Measurements from ENCODE around the gene TSC22D3. TPM values are rescaled to one million over a fixed set of nuclear protein-coding genes. Genes with fewer than 3 reads are reported as not detected.

The TSC22D3 gene
- polyA plus RNA-seq, 3 donors from 2014 or later = 496 to 775 (median 681) TPM

GRCh38 chrX:107718156-107718621 is 57.4 kb downstream of the TSC22D3 start:
- Mint-ChIP-seq H3K9me3 (no peaks in the 10 kb centered on the region), H3K27me3 (ENCODE audit: low read depth in 3 of 3) (peaks cover 36 to 61% (median 42%) of the 10 kb centered on the region in 3 donors), H3K4me1 (peaks cover 36 to 38% of the 10 kb centered on the region in 2 donors), H3K36me3 (peaks cover 4 to 19% (median 12%) of the 10 kb centered on the region in 3 donors), H3K27ac (peak overlapping the region; percentile 96 to 99 (median 98)), H3K4me3 (peak overlapping the region; percentile 91 to 97 (median 94))
- DNase-seq = peak; percentile 69 to 76 (median 75)

- Mint-ChIP-seq H3K9me3 (no peaks in the 10 kb centered on the region), H3K4me1 (peaks cover 47 to 49% of the 10 kb centered on the region in 2 donors), H3K4me3 (peak overlapping the region; percentile 91 to 97 (median 94)), H3K36me3 (peaks cover 4 to 19% (median 12%) of the 10 kb centered on the region in 3 donors), H3K27ac (peak overlapping the region; percentile 96 to 99 (median 98)), H3K27me3 (ENCODE audit: low read depth in 3 of 3) (peaks cover 43 to 70% (median 47%) of the 10 kb centered on the region in 3 donors)
- DNase-seq = peak; percentile 90 to 94 (median 91)
Measured at GRCh38 chrX:107716816-107717700, 58.5 kb downstream of the TSC22D3 start.

GRCh38 chrX:107716118-107716684 is 59.4 kb downstream of the TSC22D3 start:
- Mint-ChIP-seq H3K4me3 (peak overlapping the region; percentile 91 to 97 (median 94)), H3K27ac (peak overlapping the region; percentile 96 to 100 (median 99)), H3K27me3 (ENCODE audit: low read depth in 3 of 3) (peaks cover 47 to 71% (median 51%) of the 10 kb centered on the region in 3 donors), H3K9me3 (no peaks in the 10 kb centered on the region), H3K4me1 (peaks cover 55 to 57% of the 10 kb centered on the region in 2 donors), H3K36me3 (peaks cover 4 to 19% (median 12%) of the 10 kb centered on the region in 3 donors)
- peak; percentile 40 to 56 (median 50) for DNase-seq

DNA sequence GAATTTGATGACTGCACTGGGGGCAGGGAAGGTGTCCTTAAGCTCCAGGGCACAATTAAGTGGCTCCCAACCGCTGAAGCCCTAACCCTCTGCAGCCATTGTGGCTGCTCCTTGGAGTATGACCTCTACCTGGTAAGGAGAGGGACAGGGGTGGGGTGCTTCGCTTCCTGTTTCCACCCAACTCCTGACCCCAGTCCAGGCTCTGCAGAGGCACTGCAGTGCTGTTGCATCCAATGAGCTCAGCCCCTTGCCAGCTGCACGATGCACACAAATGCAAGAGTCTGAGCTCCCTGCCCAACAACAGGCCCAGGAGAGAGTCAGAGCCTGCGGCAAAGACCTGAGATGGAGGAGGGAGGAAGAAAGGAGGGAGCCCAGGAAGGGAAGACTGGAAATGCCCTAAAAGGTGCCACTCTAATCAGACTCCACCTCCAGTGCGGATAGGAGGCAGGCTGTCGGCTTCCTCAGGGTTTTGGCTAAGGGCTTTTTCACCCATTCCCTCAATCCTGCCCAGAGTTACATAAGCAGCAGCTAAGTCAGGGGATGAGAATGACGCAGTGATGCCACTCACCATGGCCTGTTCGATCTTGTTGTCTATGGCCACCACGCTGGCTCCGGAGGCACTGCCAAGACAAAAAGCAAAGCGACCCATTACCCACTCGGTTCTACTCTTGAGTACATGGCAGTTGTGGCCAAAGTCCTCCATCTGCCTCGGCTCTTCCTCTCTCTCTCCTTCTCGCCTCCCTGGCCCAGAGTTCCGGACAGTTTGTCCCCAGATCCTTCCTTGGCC is 60.1 kb downstream of the TSC22D3 start:
- Mint-ChIP-seq H3K4me1 (peaks cover 62 to 63% of the 10 kb centered on the region in 2 donors), H3K36me3 (peaks cover 4 to 19% (median 12%) of the 10 kb centered on the region in 3 donors), H3K4me3 (peak overlapping the region; percentile 91 to 97 (median 94)), H3K27ac (peak overlapping the region; percentile 96 to 100 (median 98)), H3K27me3 (ENCODE audit: low read depth in 3 of 3) (peaks cover 51 to 76% (median 51%) of the 10 kb centered on the region in 3 donors), H3K9me3 (no peaks in the 10 kb centered on the region)
- DNase-seq = peak; percentile 20 to 37 (median 34)

DNA sequence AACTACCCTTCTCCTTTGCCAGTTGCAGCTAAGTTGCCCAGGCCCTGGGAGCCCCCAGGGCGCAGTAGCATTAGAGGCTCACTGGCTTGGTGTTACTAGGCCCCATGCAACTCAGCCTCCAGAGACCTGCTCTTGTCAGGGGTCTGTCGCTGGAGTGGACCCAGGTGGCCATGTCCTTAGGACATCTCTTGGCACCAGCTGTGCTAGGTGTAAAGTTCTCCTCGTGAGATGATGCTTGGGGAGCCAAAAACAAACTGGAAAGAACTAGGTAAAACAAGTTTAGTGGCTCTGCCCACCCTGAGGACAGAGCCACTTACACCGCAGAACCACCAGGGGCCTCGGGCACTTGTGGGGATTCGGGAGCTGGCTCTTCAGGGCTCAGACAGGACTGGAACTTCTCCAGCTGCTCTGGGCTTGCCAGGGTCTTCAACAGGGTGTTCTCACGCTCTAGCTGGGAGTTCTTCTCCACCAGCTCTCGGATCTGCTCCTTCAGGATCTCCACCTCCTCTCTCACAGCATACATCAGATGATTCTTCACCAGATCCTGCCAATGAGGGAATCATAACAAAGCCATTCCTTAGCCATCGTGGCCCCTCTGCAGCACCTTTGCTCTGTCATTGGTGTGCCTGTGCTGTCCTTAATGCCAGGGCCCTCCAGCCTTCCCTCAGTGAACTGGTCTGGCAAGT is 61.2 kb downstream of the TSC22D3 start:
- Mint-ChIP-seq H3K9me3 (no peaks in the 10 kb centered on the region), H3K4me3 (peak overlapping the region; percentile 91 to 97 (median 94)), H3K27me3 (ENCODE audit: low read depth in 3 of 3) (peaks cover 50 to 77% (median 51%) of the 10 kb centered on the region in 3 donors), H3K27ac (peak overlapping the region; percentile 96 to 100 (median 98)), H3K36me3 (peaks cover 4 to 19% (median 12%) of the 10 kb centered on the region in 3 donors), H3K4me1 (peaks cover 65 to 70% of the 10 kb centered on the region in 2 donors)
- peak; percentile 31 to 55 (median 51) for DNase-seq

DNA sequence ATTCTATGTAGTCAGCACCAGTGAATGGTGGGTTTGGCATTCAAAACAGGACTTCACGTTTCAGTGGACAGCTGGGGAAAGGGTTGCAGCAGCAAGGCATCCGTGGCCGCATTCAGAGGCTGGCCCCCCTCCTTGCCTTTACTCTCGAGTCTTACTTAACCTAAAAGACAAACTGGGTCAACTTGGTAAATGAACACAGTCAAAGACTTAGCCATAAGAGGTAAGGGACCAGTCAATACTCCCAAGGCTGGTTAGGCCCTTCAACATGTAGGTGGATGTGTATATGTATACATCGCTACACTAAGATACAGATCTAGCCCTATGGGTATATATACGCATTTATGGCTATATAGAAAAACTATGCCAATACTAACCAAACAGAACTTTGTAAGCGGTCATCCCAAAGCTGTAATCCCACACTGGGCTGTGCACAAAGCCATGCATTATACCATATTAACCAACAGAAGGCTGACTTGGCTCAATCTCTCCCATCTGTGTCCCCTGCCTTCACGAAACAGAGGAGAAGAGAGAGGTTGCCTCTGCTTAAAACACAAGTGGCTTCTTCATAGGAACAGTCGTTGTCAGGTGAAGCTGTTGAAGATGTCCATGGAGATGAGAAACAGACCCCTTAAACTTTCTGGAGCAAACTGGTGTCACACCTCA is 61.9 kb downstream of the TSC22D3 start:
- peak overlapping the region; percentile 96 to 100 (median 98) for H3K27ac Mint-ChIP-seq
- H3K4me1 Mint-ChIP-seq = peaks cover 65 to 70% of the 10 kb centered on the region in 2 donors
- H3K27me3 Mint-ChIP-seq (ENCODE audit: low read depth in 3 of 3) = peaks cover 51 to 77% (median 52%) of the 10 kb centered on the region in 3 donors
- peak overlapping the region; percentile 91 to 97 (median 94) for H3K4me3 Mint-ChIP-seq
- no peaks in the 10 kb centered on the region for H3K9me3 Mint-ChIP-seq
- DNase-seq = peak; percentile 37 to 61 (median 53)
- peaks cover 4 to 19% (median 12%) of the 10 kb centered on the region in 3 donors for H3K36me3 Mint-ChIP-seq

DNA sequence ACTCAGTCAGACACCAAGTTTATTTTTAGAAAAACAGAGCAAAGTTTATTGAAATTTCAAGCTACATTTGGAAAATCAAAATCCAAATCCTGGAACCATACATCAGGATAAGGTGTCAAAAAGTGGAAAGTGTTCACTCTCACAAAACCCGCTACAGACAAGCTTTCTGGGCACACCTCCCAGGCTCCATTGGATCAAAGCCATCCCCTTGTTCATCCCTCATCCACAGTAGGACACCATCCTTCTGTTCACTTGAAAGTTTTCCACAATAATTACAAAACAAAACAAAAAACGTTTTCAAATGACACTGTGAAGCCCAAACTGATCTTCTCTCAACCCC is 62.4 kb downstream of the TSC22D3 start:
- H3K27ac Mint-ChIP-seq = peak overlapping the region; percentile 96 to 100 (median 98)
- H3K27me3 Mint-ChIP-seq (ENCODE audit: low read depth in 3 of 3) = peaks cover 51 to 74% (median 53%) of the 10 kb centered on the region in 3 donors
- peaks cover 4 to 19% (median 12%) of the 10 kb centered on the region in 3 donors for H3K36me3 Mint-ChIP-seq
- no peaks in the 10 kb centered on the region for H3K9me3 Mint-ChIP-seq
- DNase-seq = no peak
- H3K4me1 Mint-ChIP-seq = peaks cover 63 to 70% of the 10 kb centered on the region in 2 donors
- peak overlapping the region; percentile 42 to 94 (median 93) for H3K4me3 Mint-ChIP-seq

DNA sequence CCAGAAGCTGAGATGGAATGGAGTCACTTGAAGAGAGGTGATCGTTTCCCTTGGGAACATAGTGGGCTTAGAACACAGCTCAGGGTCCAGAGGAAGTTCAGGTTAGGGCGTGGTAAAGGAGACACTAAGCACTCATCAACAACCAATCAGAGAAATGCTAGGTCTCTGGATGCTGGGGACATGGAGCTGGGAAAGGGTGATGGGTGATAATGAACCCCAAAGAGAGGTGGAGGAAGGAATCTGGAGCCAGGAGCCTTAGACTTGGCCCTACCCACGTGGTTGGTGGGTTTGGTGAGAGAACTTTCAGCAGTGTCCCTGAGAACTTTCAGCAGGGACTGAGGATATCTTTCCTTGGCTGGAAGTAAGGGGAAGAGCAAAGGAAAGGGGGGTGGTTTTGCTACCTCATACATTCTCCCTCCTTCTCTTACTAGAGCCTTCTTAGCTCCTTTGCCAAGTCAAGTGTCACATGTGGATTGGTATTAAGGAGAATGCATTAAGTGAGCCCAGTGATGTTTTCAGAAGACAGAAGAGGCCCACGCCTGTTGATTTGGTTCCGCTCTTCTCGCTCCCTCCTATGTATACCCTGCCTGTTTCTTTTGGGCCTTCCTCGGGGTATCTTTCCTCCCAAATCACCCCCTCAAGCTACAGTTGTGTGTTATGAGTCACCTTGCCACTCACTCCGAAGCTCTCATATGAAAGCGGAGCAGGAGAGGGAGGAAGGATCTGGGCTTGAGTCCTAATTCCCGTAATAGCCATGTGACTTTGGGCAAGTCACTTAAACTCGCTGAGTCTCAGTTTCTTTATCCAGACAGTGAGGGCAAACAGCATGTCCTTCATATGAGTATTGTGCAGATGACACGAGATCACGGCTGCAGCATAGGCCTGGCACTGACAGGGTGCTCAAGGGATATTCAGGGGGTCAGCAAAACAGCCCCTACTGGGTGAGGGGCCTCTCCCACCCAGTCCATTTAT is 63.1 kb downstream of the TSC22D3 start:
- Mint-ChIP-seq H3K4me3 (peak overlapping the region; percentile 27 to 94 (median 93)), H3K4me1 (peaks cover 57 to 64% of the 10 kb centered on the region in 2 donors), H3K27ac (peak overlapping the region; percentile 96 to 100 (median 98)), H3K27me3 (ENCODE audit: low read depth in 3 of 3) (peaks cover 48 to 68% (median 50%) of the 10 kb centered on the region in 3 donors), H3K9me3 (no peaks in the 10 kb centered on the region), H3K36me3 (peaks cover 4 to 19% (median 12%) of the 10 kb centered on the region in 3 donors)
- peak; percentile 51 to 66 (median 63) for DNase-seq

GRCh38 chrX:107711521-107712181 is 63.9 kb downstream of the TSC22D3 start:
- H3K27me3 Mint-ChIP-seq (ENCODE audit: low read depth in 3 of 3) = peaks cover 43 to 59% (median 48%) of the 10 kb centered on the region in 3 donors
- H3K4me1 Mint-ChIP-seq = peaks cover 50 to 56% of the 10 kb centered on the region in 2 donors
- no peaks in the 10 kb centered on the region for H3K9me3 Mint-ChIP-seq
- H3K36me3 Mint-ChIP-seq = peaks cover 4 to 19% (median 12%) of the 10 kb centered on the region in 3 donors
- no peak for DNase-seq
- H3K27ac Mint-ChIP-seq = peak overlapping the region; percentile 96 to 100 (median 98)
- H3K4me3 Mint-ChIP-seq = peak overlapping the region; percentile 73 to 93 (median 85)

- peaks cover 50 to 53% of the 10 kb centered on the region in 2 donors for H3K4me1 Mint-ChIP-seq
- DNase-seq = peak; percentile 85 to 90 (median 86)
- H3K4me3 Mint-ChIP-seq = peak overlapping the region; percentile 73 to 86 (median 80)
- H3K27ac Mint-ChIP-seq = peak overlapping the region; percentile 96 to 100 (median 98)
- no peaks in the 10 kb centered on the region for H3K9me3 Mint-ChIP-seq
- H3K36me3 Mint-ChIP-seq = peaks cover 4 to 16% (median 9%) of the 10 kb centered on the region in 3 donors
- peaks cover 39 to 50% (median 46%) of the 10 kb centered on the region in 3 donors for H3K27me3 Mint-ChIP-seq (ENCODE audit: low read depth in 3 of 3)
Measured at GRCh38 chrX:107710617-107711391, 64.8 kb downstream of the TSC22D3 start.

All from immature natural killer cell (primary cell).